Natural killer cell treated with Interleukin-12 subunit alpha and Interleukin-12 subunit beta and Interleukin-15 and Interleukin-18, amount 100 ng/mL, for 72 hours (primary cell): Measurements from ENCODE around the gene ABCC5. TPM values are rescaled to one million over a fixed set of nuclear protein-coding genes. Genes with fewer than 3 reads are reported as not detected.
A peak's percentile ranks its signal among the peaks of the same experiment; 100 is the strongest.

Experiments
- ATAC-seq, 2 donors: fragments of 150-1000 bp; cut with Tn5 transposase in 1 of 2; sonication (Bioruptor Pico), chemical (Tn5 transposase) in 1 of 2; 2 replicates each; pipeline ENCODE4 v1.10.0; 2021
- DNase-seq: peaks from one replicate; pipeline ENCODE4 v3.0.0; 2022; ENCODE audit warnings: low spot score
- H3K27ac Mint-ChIP-seq, 2 donors: 1 replicate in 1 of 2; 2 replicates in 1 of 2; pipeline ENCODE4 v1.8.0; 2022; ENCODE audit warnings: mixed read lengths in 2 of 2, mild to moderate bottlenecking in 1 of 2, moderate library complexity in 1 of 2
- H3K27me3 Mint-ChIP-seq, 2 donors: 1 replicate in 1 of 2; 2 replicates in 1 of 2; pipeline ENCODE4 v1.8.0; 2022; ENCODE audit warnings: mixed read lengths in 2 of 2
- H3K36me3 Mint-ChIP-seq: one replicate; pipeline ENCODE4 v1.8.0; 2022; ENCODE audit warnings: mixed read lengths
- H3K4me1 Mint-ChIP-seq, 2 donors: 1 replicate in 1 of 2; 2 replicates in 1 of 2; pipeline ENCODE4 v1.8.0; 2022; ENCODE audit warnings: low read depth in 2 of 2, mixed read lengths in 2 of 2, mild to moderate bottlenecking in 1 of 2
- H3K4me3 Mint-ChIP-seq: one replicate; pipeline ENCODE4 v1.8.0; 2022; ENCODE audit warnings: mixed read lengths
- H3K9me3 Mint-ChIP-seq: 2 replicates; pipeline ENCODE4 v1.8.0; 2022; ENCODE audit warnings: mixed read lengths
- total RNA-seq, 2 donors: library from RNA; stranded (reverse); gene quantifications; one replicate each; pipeline ENCODE4 v1.2.3, GENCODE V29; 2022

Gene ABCC5
- total RNA-seq, 2 donors from 2014 or later = 16.3 to 33.6 TPM

DNA sequence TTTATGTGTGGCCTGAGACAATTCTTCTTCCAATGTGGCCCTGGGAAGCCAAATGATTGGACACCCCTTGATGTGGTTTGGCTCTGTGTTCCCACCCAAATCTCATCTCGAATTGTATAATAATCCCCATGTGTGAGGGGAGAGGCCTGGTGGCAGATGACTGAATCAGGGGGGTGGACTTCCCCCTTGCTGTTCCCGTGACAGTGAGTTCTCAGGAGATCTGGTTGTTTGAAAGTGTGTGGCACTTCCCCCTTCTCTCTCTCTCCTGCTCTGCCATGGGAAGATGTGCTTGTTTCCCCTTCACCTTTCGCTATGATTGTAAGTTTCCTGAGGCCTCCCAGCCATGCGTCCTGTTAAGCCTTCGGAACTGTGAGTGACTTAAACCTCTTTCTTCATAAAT lies 72.9 kb downstream of the ABCC5 start:
- no peaks in the 10 kb centered on the region for H3K36me3 Mint-ChIP-seq
- no peak overlapping the region for H3K4me3 Mint-ChIP-seq
- H3K27me3 Mint-ChIP-seq = no peaks in the 10 kb centered on the region
- ATAC-seq (no peak), DNase-seq (no peak)
- no peaks in the 10 kb centered on the region for H3K4me1 Mint-ChIP-seq
- H3K27ac Mint-ChIP-seq = no peak overlapping the region
- H3K9me3 Mint-ChIP-seq = no peaks in the 10 kb centered on the region

DNA sequence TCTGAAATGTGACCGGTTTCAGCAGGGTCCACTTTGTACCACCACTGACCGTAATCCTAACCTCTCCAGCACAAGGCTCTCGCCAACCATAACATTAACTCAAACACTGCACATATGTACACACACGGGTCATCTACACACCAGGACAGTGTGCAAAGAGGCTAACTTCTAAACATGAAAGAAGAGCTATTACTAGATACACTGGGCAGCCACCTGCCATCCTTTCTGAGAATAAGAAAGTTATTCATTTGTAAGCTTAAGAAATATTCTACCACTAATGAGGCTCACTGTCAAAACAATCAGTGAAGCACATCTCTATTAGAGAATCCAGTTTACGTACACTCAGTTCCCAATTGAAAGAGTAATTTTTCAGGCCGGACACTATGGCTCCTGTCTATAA lies 73.9 kb downstream of the ABCC5 start:
- DNase-seq (no peak), ATAC-seq (peak in 1 of 2 donors; percentile 20)
- Mint-ChIP-seq H3K27me3 (no peaks in the 10 kb centered on the region), H3K4me3 (no peak overlapping the region), H3K4me1 (no peaks in the 10 kb centered on the region), H3K9me3 (no peaks in the 10 kb centered on the region), H3K27ac (no peak overlapping the region), H3K36me3 (no peaks in the 10 kb centered on the region)

DNA sequence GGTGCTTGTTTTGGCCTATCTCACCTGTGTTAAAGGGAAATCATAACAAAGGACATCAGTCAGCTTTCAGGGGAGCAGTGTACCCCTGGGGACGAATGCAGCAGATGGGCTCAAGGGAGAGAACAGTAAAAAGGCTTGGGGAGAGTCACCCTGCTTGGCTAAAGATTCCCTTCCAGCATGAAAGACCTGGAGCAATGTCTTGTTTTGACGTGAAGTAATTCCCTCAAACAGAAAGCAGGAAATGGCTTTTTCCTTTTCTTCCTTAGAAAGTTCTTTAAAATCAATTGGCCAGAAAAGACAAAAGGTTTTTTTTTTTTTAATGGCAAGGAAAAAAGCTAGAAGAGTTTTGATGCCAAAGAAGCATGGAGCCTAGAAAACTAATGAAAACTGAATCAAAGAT lies 76.5 kb downstream of the ABCC5 start:
- H3K27ac Mint-ChIP-seq = no peak overlapping the region
- no peak overlapping the region for H3K4me3 Mint-ChIP-seq
- no peak for DNase-seq
- H3K4me1 Mint-ChIP-seq = no peaks in the 10 kb centered on the region
- H3K36me3 Mint-ChIP-seq = no peaks in the 10 kb centered on the region
- H3K9me3 Mint-ChIP-seq = no peaks in the 10 kb centered on the region
- H3K27me3 Mint-ChIP-seq = no peaks in the 10 kb centered on the region
- ATAC-seq = no peak

DNA sequence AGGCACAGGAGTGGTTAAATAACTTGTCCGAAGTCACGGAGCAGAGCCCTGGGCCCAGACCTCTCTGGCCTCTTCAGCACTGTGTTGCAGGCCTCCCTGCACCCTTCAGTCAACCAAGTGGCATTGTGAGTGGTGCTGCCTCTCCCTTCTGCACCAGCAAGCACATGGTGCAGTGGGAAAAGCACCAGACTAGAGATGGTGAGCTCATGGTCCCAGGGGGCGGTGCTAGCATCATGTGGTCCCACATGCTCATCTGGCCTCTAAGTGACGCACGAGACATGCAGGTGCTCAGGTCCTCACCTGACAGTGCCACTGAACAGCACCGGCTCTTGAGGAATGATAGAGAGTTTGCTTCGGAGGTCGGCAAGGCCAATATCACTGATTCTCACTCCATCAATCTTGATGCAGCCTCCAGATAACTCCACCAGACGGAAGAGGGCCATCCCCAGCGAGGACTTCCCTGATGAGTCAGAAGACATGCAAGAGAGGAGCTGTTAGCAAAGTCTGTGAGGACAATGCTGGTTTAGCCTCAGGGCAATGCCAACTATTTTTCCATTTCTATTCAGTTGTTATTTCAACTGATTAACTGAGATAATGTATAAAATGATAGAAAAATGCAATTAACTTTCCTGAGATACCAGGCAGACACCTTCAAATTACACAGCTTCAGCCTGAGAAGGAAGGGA lies 79.9 kb downstream of the ABCC5 start:
- Mint-ChIP-seq H3K27me3 (no peaks in the 10 kb centered on the region), H3K4me1 (no peaks in the 10 kb centered on the region), H3K27ac (no peak overlapping the region), H3K36me3 (no peaks in the 10 kb centered on the region), H3K4me3 (no peak overlapping the region), H3K9me3 (no peaks in the 10 kb centered on the region)
- DNase-seq (no peak), ATAC-seq (peak; percentile 32 to 41)

GRCh38 chr3:183933160-183933559 lies 84.5 kb downstream of the ABCC5 start:
- Mint-ChIP-seq H3K9me3 (no peaks in the 10 kb centered on the region), H3K4me1 (no peaks in the 10 kb centered on the region), H3K27ac (no peak overlapping the region), H3K36me3 (peaks cover 4% of the 10 kb centered on the region), H3K27me3 (no peaks in the 10 kb centered on the region), H3K4me3 (no peak overlapping the region)
- no peak for DNase-seq
- ATAC-seq = no peak

DNA sequence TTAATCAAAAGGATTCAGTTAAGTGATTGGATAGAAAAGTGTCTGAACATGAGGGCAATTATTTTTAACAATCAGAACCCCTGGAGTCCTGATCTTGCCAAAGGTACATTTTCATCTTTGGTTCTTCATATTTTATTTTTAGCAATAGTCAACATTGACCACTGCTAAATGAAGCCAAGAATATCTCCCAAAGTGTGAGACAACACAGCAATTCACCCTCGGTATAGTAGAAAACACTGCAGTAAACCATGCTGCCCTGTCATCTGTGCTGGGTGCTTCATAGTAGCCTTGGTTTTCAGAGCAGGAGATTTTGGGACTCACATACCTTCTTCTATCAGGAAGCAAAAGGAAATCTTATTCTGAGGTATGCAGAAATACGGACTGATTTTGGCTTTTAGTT lies 85.8 kb downstream of the ABCC5 start:
- no peak for DNase-seq

GRCh38 chr3:183930086-183930485 lies 87.6 kb downstream of the ABCC5 start:
- DNase-seq = no peak
- H3K27ac Mint-ChIP-seq = no peak overlapping the region

More for the DNA sequence above, 85.8 kb downstream of the ABCC5 start:
- Mint-ChIP-seq H3K27me3 (no peaks in the 10 kb centered on the region), H3K27ac (no peak overlapping the region), H3K4me1 (no peaks in the 10 kb centered on the region), H3K36me3 (peaks cover 4% of the 10 kb centered on the region), H3K9me3 (no peaks in the 10 kb centered on the region), H3K4me3 (no peak overlapping the region)
- ATAC-seq = no peak

DNA sequence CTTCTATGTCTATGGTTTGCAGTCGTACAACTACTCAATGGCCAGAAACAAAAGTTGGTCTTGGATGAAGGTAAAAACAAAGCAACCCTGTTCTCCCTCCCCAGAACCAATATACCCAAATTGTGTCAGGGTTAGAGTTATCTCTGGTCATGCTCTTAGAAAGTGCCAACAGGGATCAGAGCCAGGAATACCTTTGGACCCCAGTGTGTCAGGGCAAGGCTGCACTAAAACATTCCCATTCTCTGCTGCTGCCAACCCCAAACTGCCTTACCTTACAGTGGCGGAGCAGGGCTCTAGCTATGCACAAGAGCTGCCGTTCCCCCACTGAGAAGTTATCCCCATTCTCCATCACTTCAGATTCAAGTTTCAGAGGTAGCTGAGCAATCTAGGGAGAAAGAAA lies 90.6 kb downstream of the ABCC5 start:
- DNase-seq (no peak), ATAC-seq (no peak)
- no peak overlapping the region for H3K27ac Mint-ChIP-seq
- H3K36me3 Mint-ChIP-seq = peaks cover 10% of the 10 kb centered on the region
- no peaks in the 10 kb centered on the region for H3K27me3 Mint-ChIP-seq
- H3K4me3 Mint-ChIP-seq = no peak overlapping the region
- no peaks in the 10 kb centered on the region for H3K4me1 Mint-ChIP-seq
- H3K9me3 Mint-ChIP-seq = no peaks in the 10 kb centered on the region

More at GRCh38 chr3:183930086-183930485, 87.6 kb downstream of the ABCC5 start:
- H3K9me3 Mint-ChIP-seq = no peaks in the 10 kb centered on the region
- H3K27me3 Mint-ChIP-seq = no peaks in the 10 kb centered on the region
- no peak for ATAC-seq
- no peak overlapping the region for H3K4me3 Mint-ChIP-seq
- no peaks in the 10 kb centered on the region for H3K4me1 Mint-ChIP-seq
- peaks cover 4% of the 10 kb centered on the region for H3K36me3 Mint-ChIP-seq

- DNase-seq = no peak
- no peak for ATAC-seq
- no peaks in the 10 kb centered on the region for H3K4me1 Mint-ChIP-seq
- H3K27ac Mint-ChIP-seq = no peak overlapping the region
- H3K36me3 Mint-ChIP-seq = peaks cover 7% of the 10 kb centered on the region
- H3K27me3 Mint-ChIP-seq = no peaks in the 10 kb centered on the region
- no peaks in the 10 kb centered on the region for H3K9me3 Mint-ChIP-seq
- H3K4me3 Mint-ChIP-seq = no peak overlapping the region
Measured at GRCh38 chr3:183924956-183925355, 92.7 kb downstream of the ABCC5 start.

- Mint-ChIP-seq H3K4me3 (no peak overlapping the region), H3K36me3 (peaks cover 7% of the 10 kb centered on the region), H3K4me1 (no peaks in the 10 kb centered on the region), H3K27me3 (no peaks in the 10 kb centered on the region), H3K27ac (no peak overlapping the region), H3K9me3 (no peaks in the 10 kb centered on the region)
- ATAC-seq = no peak
- DNase-seq = no peak
Measured at GRCh38 chr3:183924543-183924942, 93.1 kb downstream of the ABCC5 start.

DNA sequence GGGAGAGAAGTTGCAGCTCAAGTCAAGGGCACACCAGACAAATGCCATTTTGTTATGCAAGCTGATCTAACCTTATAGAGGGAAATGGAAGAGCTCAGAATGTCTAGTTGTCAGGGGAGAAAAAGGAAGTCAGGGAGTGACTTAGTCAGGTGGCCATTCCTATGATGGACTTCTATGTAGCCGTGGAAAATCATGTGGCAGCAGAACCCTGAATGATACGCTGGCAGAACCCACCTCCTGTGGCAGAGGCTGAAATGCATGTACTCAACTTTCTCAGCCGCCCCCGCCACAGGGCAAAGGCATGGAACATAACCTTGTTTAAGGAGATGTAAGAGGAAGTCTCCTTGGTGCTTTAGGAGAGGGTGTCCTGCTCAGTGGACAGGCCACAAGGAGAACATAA lies 95.3 kb downstream of the ABCC5 start:
- no peak for DNase-seq
- H3K4me1 Mint-ChIP-seq = no peaks in the 10 kb centered on the region
- no peaks in the 10 kb centered on the region for H3K27me3 Mint-ChIP-seq
- H3K9me3 Mint-ChIP-seq = no peaks in the 10 kb centered on the region
- no peak for ATAC-seq
- no peak overlapping the region for H3K27ac Mint-ChIP-seq
- peaks cover 7% of the 10 kb centered on the region for H3K36me3 Mint-ChIP-seq
- no peak overlapping the region for H3K4me3 Mint-ChIP-seq

DNA sequence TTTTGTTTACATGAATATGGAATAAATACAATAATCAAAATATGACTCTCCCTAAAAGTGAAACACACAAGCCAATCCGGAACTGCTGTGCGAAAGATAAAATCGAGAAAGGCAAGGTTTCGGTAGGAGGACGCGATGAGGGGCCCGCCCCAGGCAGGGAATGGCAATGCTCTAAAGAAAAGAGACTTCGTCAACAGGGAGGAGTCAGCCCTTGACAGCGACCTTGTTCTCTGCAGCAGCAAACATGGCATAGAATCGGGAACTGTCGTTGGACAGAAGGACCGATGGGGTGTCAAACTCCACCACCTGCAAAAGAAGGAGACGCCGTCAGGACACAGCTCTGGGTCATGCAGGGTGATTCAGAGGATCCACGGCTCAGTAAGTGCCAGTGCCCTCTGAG lies 96.6 kb downstream of the ABCC5 start:
- no peaks in the 10 kb centered on the region for H3K9me3 Mint-ChIP-seq
- H3K27ac Mint-ChIP-seq = no peak overlapping the region
- H3K4me3 Mint-ChIP-seq = no peak overlapping the region
- DNase-seq (no peak), ATAC-seq (no peak)
- H3K36me3 Mint-ChIP-seq = peaks cover 7% of the 10 kb centered on the region
- H3K27me3 Mint-ChIP-seq = no peaks in the 10 kb centered on the region
- H3K4me1 Mint-ChIP-seq = no peaks in the 10 kb centered on the region

DNA sequence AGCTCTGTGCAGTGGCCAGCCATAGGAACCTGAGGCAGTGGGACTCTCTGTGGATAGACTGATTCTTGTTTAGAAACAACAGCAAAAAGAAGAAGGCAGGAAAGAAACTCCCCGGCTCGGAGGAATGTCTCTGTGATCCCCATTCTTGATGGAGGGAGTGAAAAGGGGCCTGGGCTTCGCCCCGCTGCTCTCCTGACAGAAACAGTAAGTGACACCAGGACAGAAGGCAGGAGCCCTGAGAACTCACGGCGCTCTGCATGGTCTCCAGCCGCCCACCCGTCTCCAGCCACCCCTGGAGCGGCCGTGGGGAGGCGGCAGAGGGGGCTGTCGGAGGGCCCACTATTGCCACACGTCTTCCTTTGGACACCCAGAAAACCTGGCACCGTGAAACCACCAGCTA lies 97.3 kb downstream of the ABCC5 start:
- no peak overlapping the region for H3K27ac Mint-ChIP-seq

GRCh38 chr3:183918178-183918577 lies 99.5 kb downstream of the ABCC5 start:
- DNase-seq = no peak
- Mint-ChIP-seq H3K27ac (no peak overlapping the region), H3K4me3 (no peak overlapping the region), H3K4me1 (no peaks in the 10 kb centered on the region), H3K36me3 (no peaks in the 10 kb centered on the region), H3K27me3 (no peaks in the 10 kb centered on the region), H3K9me3 (no peaks in the 10 kb centered on the region)
- ATAC-seq = no peak

More for the DNA sequence above, 97.3 kb downstream of the ABCC5 start:
- H3K36me3 Mint-ChIP-seq = peaks cover 7% of the 10 kb centered on the region
- DNase-seq (no peak), ATAC-seq (no peak)
- H3K9me3 Mint-ChIP-seq = no peaks in the 10 kb centered on the region
- H3K4me1 Mint-ChIP-seq = no peaks in the 10 kb centered on the region
- H3K27me3 Mint-ChIP-seq = no peaks in the 10 kb centered on the region
- H3K4me3 Mint-ChIP-seq = no peak overlapping the region

GRCh38 chr3:183917776-183918175 lies 99.9 kb downstream of the ABCC5 start:
- Mint-ChIP-seq H3K4me3 (no peak overlapping the region), H3K9me3 (no peaks in the 10 kb centered on the region), H3K27ac (no peak overlapping the region), H3K4me1 (no peaks in the 10 kb centered on the region), H3K36me3 (no peaks in the 10 kb centered on the region), H3K27me3 (no peaks in the 10 kb centered on the region)
- ATAC-seq (no peak), DNase-seq (no peak)
